HepG2 (cell line): ENCODE results near the gene RPS6KB1. TPM values are rescaled to one million over a fixed set of nuclear protein-coding genes. Genes with fewer than 3 reads are reported as not detected.

Experiments used
- AGO1 ChIP-seq: fragments of 200-400 bp; formaldehyde crosslinking; IDR thresholded peaks from 2 replicates; pipeline ENCODE4 v1.6.1; 2017; ENCODE audit warnings: mild to moderate bottlenecking, low read depth, low read length, moderate library complexity; ENCODE audit not compliant: poor library complexity, severe bottlenecking
- ATF4 ChIP-seq, 2 experiments: fragments of 450-650 bp in 1 of 2; sonication (generic) in 1 of 2; formaldehyde crosslinking; IDR thresholded peaks; 2 replicates each; pipeline versions ENCODE4 v1.5.0 to v1.8.0; 2020 to 2022; ENCODE audit warnings: mild to moderate bottlenecking in 1 of 2, missing genetic modification reagents in 1 of 2
- CSRNP1 ChIP-seq: sonication (generic); formaldehyde crosslinking; IDR thresholded peaks from 2 replicates; pipeline ENCODE4 v1.8.1; 2023; ENCODE audit warnings: mild to moderate bottlenecking, missing genetic modification reagents
- GTF2F1 ChIP-seq: fragments of 150-350 bp; IDR thresholded peaks from 2 replicates; pipeline ENCODE4 v1.6.1; 2014; ENCODE audit warnings: low read length
- KLF15 ChIP-seq: sonication (generic); formaldehyde crosslinking; IDR thresholded peaks from 2 replicates; pipeline ENCODE4 v1.8.1; 2023; ENCODE audit warnings: borderline replicate concordance, mild to moderate bottlenecking, inconsistent platforms, missing genetic modification reagents, mixed read lengths
- MLXIP ChIP-seq: sonication (generic); formaldehyde crosslinking; IDR thresholded peaks from 2 replicates; pipeline ENCODE4 v1.9.0; 2021; ENCODE audit warnings: missing genetic modification reagents, borderline replicate concordance
- PAF1 ChIP-seq: IDR thresholded peaks from 2 replicates; pipeline ENCODE4 v1.6.1; 2016; ENCODE audit warnings: missing genetic modification reagents, missing compliant biosample characterization
- PHF21A ChIP-seq: sonication (generic); formaldehyde crosslinking; IDR thresholded peaks from 2 replicates; pipeline ENCODE4 v1.5.0; 2020; ENCODE audit warnings: mild to moderate bottlenecking, missing genetic modification reagents
- PITX1 ChIP-seq: sonication (generic); formaldehyde crosslinking; IDR thresholded peaks from 2 replicates; pipeline ENCODE4 v1.5.1; 2020; ENCODE audit warnings: mild to moderate bottlenecking, missing genetic modification reagents
- RXRB ChIP-seq: IDR thresholded peaks from 2 replicates; pipeline ENCODE4 v1.6.1; 2016; ENCODE audit warnings: borderline replicate concordance, missing genetic modification reagents, missing compliant biosample characterization
- SOX13 ChIP-seq, 3 experiments: fragments of 450-650 bp in 1 of 3; sonication (generic) in 1 of 3; formaldehyde crosslinking in 1 of 3; IDR thresholded peaks in 2 of 3; conservative IDR thresholded peaks in 1 of 3; 2 replicates each; pipeline versions ENCODE4 v1.5.0 to v1.6.1; 2016 to 2020; ENCODE audit warnings: antibody characterized with exemption in 1 of 3, mild to moderate bottlenecking in 1 of 3, missing compliant biosample characterization in 1 of 3, missing genetic modification reagents in 1 of 3, moderate library complexity in 1 of 3
- SP4 ChIP-seq: sonication (generic); formaldehyde crosslinking; IDR thresholded peaks from 2 replicates; pipeline ENCODE4 v1.8.1; 2023; ENCODE audit warnings: mild to moderate bottlenecking, missing genetic modification reagents
- TARDBP ChIP-seq: sonication (generic); formaldehyde crosslinking; IDR thresholded peaks from 2 replicates; pipeline ENCODE4 v1.8.0; 2022; ENCODE audit warnings: mild to moderate bottlenecking, missing genetic modification reagents
- THAP7 ChIP-seq: sonication (generic); formaldehyde crosslinking; IDR thresholded peaks from 2 replicates; pipeline ENCODE4 v1.8.1; 2023; ENCODE audit warnings: mild to moderate bottlenecking, missing genetic modification reagents
- ZNF101 ChIP-seq: sonication (generic); formaldehyde crosslinking; IDR thresholded peaks from 2 replicates; pipeline ENCODE4 v1.4.0; 2020; ENCODE audit warnings: mild to moderate bottlenecking, low read depth, missing genetic modification reagents, borderline replicate concordance
- ZNF335 ChIP-seq: sonication (generic); formaldehyde crosslinking; IDR thresholded peaks from 2 replicates; pipeline ENCODE4 v1.4.0; 2020; ENCODE audit warnings: missing genetic modification reagents
- ZNF383 ChIP-seq: sonication (generic); formaldehyde crosslinking; IDR thresholded peaks from 2 replicates; pipeline ENCODE4 v1.4.0; 2020; ENCODE audit warnings: missing genetic modification reagents, mild to moderate bottlenecking, borderline replicate concordance
- ZNF484 ChIP-seq: sonication (generic); formaldehyde crosslinking; IDR thresholded peaks from 2 replicates; pipeline ENCODE4 v1.5.1; 2020; ENCODE audit warnings: mild to moderate bottlenecking, low read depth, missing genetic modification reagents, borderline replicate concordance
- ZNF547 ChIP-seq: sonication (generic); formaldehyde crosslinking; IDR thresholded peaks from 2 replicates; pipeline ENCODE4 v1.5.1; 2020; ENCODE audit warnings: mild to moderate bottlenecking, missing genetic modification reagents
- ZNF629 ChIP-seq: sonication (generic); formaldehyde crosslinking; conservative IDR thresholded peaks from 2 replicates; pipeline ENCODE4 v1.5.0; 2020; ENCODE audit warnings: missing genetic modification reagents
- ZNF883 ChIP-seq: sonication (generic); formaldehyde crosslinking; IDR thresholded peaks from 2 replicates; pipeline ENCODE4 v1.5.1; 2020; ENCODE audit warnings: mild to moderate bottlenecking, missing genetic modification reagents; ENCODE audit errors: not compliant biosample characterization
- polyA plus RNA-seq, 8 experiments: library from polyadenylated mRNA; depleted of rRNA in 3 of 8; stranded (reverse) in 7 of 8; unstranded in 1 of 8; fragments of >200 nt; fragmentation: Illumina TruSeq in 4 of 8; extraction: Trizol in 4 of 8; gene quantifications; 2 replicates each; pipeline versions ENCODE4 v1.2.1 to v1.2.3, GENCODE V29; 2011 to 2016; ENCODE audit warnings: low read depth in 4 of 8, missing spikeins in 1 of 8, mixed read lengths in 1 of 8; ENCODE audit not compliant: insufficient read depth in 1 of 8
- total RNA-seq, 5 experiments: library from RNA; depleted of rRNA; stranded (reverse); fragments of >200 nt; fragmentation: Illumina TruSeq; extraction: Trizol; gene quantifications; 2 replicates each; pipeline ENCODE4 v1.2.3, GENCODE V29; 2016; ENCODE audit warnings: low read depth in 1 of 5

RPS6KB1 gene
- total and polyA plus RNA-seq, 2 of the 13 experiments (the other 11 are each of a cell fraction or from before 2014, with no cell fraction given) = 16.5 to 42.2 TPM

- 0 out of 2 replicates have a peak, but pooled peaks have one; percentile 19 for TF ChIP-seq THAP7 (CRISPR knock-in tag)
- TF ChIP-seq PITX1 (CRISPR knock-in tag) = no peak
- TF ChIP-seq ZNF547 (CRISPR knock-in tag) = 0 out of 2 replicates have a peak, but pooled peaks have one; percentile 8
- TF ChIP-seq ATF4 (CRISPR knock-in tag; IDR thresholded peaks at IDR 0.05) = no peak
- no peak for TF ChIP-seq AGO1
- no peak; the same call in 1 of the 2 replicates for TF ChIP-seq MLXIP (CRISPR knock-in tag)
- 0 out of 2 replicates have a peak, but pooled peaks have one; percentile 28 for TF ChIP-seq ZNF629
- 0 out of 2 replicates have a peak, but pooled peaks have one; percentile 8 for TF ChIP-seq TARDBP (CRISPR knock-in tag)
- TF ChIP-seq ZNF101 = no peak
- TF ChIP-seq GTF2F1 = no peak
- peak; percentile 48; the same call in 1 of the 2 replicates for TF ChIP-seq SP4 (CRISPR knock-in tag)
- no peak for TF ChIP-seq KLF15 (CRISPR knock-in tag)
- TF ChIP-seq ZNF484 (CRISPR knock-in tag) = no peak
- 0 out of 2 replicates have a peak, but pooled peaks have one; percentile 10 for TF ChIP-seq CSRNP1
- no peak for TF ChIP-seq PHF21A
- TF ChIP-seq ZNF383 (CRISPR knock-in tag) = 0 out of 2 replicates have a peak, but pooled peaks have one; percentile 9
- TF ChIP-seq ZNF883 (CRISPR knock-in tag) = no peak
- TF ChIP-seq ZNF335 = peak; percentile 37; the same call in 1 of the 2 replicates
- TF ChIP-seq PAF1 = no peak
- 0 out of 2 replicates have a peak, but pooled peaks have one; percentile 13 for TF ChIP-seq RXRB (CRISPR knock-in tag)
- TF ChIP-seq SOX13 (IDR thresholded peaks at IDR 0.05) = no peak; the same call in 1 of the 2 replicates
- TF ChIP-seq SOX13 (CRISPR knock-in tag; conservative IDR thresholded peaks at IDR 0.05 in 1 of 2, IDR thresholded peaks at IDR 0.05 in 1 of 2) = no peak
Observed at GRCh38 chr17:59892251-59892923, 534 bp upstream of the RPS6KB1 start (continued).
